ENCODE measurements around the gene BTNL3. TPM values are rescaled to one million over a fixed set of nuclear protein-coding genes. Genes with fewer than 3 reads are reported as not detected.

BTNL3 gene
- total and polyA plus RNA-seq, 2 donors (not counting 3 experiments of a cell fraction or from before 2014, with no cell fraction given), result not detected

DNA sequence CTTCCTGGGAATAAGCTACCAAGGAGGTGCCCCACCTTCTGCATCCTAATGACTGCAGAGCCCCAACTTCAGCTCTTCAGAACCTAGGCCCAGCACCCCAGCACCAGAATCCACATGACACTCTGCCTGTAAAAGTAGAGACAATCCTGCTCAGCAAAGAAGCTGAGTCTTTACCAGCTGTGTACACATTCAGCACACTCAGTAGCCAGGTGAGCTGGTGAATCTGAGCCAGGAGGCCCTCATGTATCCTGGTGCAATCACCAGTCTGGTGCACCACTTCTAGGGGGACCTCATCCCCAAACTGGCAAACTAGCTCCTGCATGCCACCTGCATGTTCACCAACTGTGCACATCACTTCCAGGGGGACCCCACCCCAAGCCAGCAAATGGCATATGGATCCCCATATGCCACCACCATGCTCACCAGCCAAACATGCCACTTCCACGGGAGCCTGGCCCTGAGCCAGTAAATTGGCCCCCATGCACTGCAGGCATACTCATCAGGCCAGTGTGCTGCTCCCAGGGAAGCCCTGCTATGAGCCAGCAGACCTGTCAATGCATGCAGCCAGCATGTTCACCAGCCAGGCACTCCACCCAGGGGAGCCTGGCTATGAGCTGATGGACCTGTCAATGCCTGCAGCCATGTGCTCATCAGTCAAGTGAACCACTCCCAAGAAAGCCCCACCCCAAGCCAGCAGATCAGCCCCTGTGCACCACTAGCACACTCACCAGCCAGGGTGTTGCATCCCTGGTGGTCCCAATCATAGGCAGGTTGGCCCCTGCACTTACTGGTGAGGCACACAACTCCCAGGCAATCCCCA lies 35.8 kb downstream of the BTNL3 start:
- Histone ChIP-seq H3K4me1 (ENCODE audit: control insufficient read depth, extremely low read depth, insufficient read depth, low read length) (no peaks in the 10 kb centered on the region), H3K9me1 (replicated peaks; ENCODE audit: control insufficient read depth, extremely low read depth, insufficient read depth, low read length) (no peaks in the 10 kb centered on the region), H2AFZ (ENCODE audit: low read depth, low read length) (no peak overlapping the region), H3K36me3 (ENCODE audit: control insufficient read depth in 2 of 2, extremely low read depth in 1 of 2, insufficient read depth in 2 of 2, low read length in 2 of 2) (no peaks in the 10 kb centered on the region), H3K79me2 (ENCODE audit: control insufficient read depth, insufficient read depth, low read length) (no peaks in the 10 kb centered on the region), H3K27ac (ENCODE audit: insufficient read depth, low read depth, low read length) (no peak overlapping the region), H3K27me3 (ENCODE audit: control insufficient read depth in 2 of 2, insufficient read depth in 2 of 2, low read length in 2 of 2) (no peaks in the 10 kb centered on the region), H4K20me1 (replicated peaks; ENCODE audit: control insufficient read depth, extremely low read depth, insufficient read depth, low read length) (no peaks in the 10 kb centered on the region), H3K9ac (replicated peaks; ENCODE audit: extremely low read depth, insufficient read depth, low read length) (no peak overlapping the region), H3K9me3 (replicated peaks; ENCODE audit: control insufficient read depth, insufficient read depth, low read length) (no peaks in the 10 kb centered on the region), H3K4me3 (replicated peaks in 1 of 3; ENCODE audit: insufficient read depth in 1 of 3, low read depth in 1 of 3, low read length in 3 of 3) (no peak overlapping the region), H3K4me2 (ENCODE audit: insufficient read depth, low read length) (no peak overlapping the region)
- DNase-seq (ENCODE audit: low read depth, low spot score) (no peak), FAIRE-seq (no peak)
- intact Hi-C loops (cut with micrococcal nuclease), result no loop called here
- no TSS peak for BruUV-seq (replicated peaks)
- POLR2A ChIA-PET, result no interaction called here
- CTCF ChIA-PET, result no interaction called here
- dilution Hi-C loops (cut with MboI; ENCODE audit: extremely low pct_ligation_motif_present, low sequenced_read_pairs), result no loop called here
- TF ChIP-seq JUN (IDR thresholded peaks at IDR 0.05; ENCODE audit: borderline replicate concordance, insufficient read depth, insufficient read length, low read depth) (no peak), MYC (IDR thresholded peaks at IDR 0.05; ENCODE audit: low read depth, low read length) (no peak), EZH2 (IDR thresholded peaks at IDR 0.05; ENCODE audit: borderline replicate concordance, low read depth, low read length, severe bottlenecking) (no peak), CTCF (IDR thresholded peaks at IDR 0.05; ENCODE audit: extremely low read depth in 1 of 2, insufficient read depth in 1 of 2, low read depth in 1 of 2, low read length in 2 of 2) (no peak), GATA2 (IDR thresholded peaks at IDR 0.05; ENCODE audit: insufficient read depth, insufficient read length, low read depth, low read length) (no peak), POLR2A (IDR thresholded peaks at IDR 0.05; ENCODE audit: low read depth, low read length) (no peak), POLR2AphosphoS5 (IDR thresholded peaks at IDR 0.05; ENCODE audit: insufficient read depth, low read depth, low read length) (no peak), FOS (IDR thresholded peaks at IDR 0.05; ENCODE audit: borderline replicate concordance, insufficient read depth, low read length) (no peak)
- TF ChIP-seq, protein P1, sequence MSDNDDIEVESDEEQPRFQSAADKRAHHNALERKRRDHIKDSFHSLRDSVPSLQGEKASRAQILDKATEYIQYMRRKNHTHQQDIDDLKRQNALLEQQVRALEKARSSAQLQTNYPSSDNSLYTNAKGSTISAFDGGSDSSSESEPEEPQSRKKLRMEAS (IDR thresholded peaks at IDR 0.05; ENCODE audit: insufficient read depth, insufficient read length), result no peak
